Osteoblast (primary cell): ENCODE results near the gene ADAM15. TPM values are rescaled to one million over a fixed set of nuclear protein-coding genes. Genes with fewer than 3 reads are reported as not detected.
A peak's percentile ranks its signal among the peaks of the same experiment; 100 is the strongest.

Experiments used
- DNase-seq: peaks from one replicate; pipeline ENCODE4 v3.0.0; 2011; ENCODE audit warnings: low spot score, mixed read lengths; ENCODE audit not compliant: insufficient read length; ENCODE audit errors: missing footprints
- H2AFZ ChIP-seq: 2 replicates; pipeline ENCODE4 v1.6.0; 2011; ENCODE audit warnings: mild to moderate bottlenecking, low read length
- H3K27ac ChIP-seq: 2 replicates; pipeline ENCODE4 v1.5.1; 2011; ENCODE audit warnings: mild to moderate bottlenecking, low read depth, low read length, moderate library complexity
- H3K27me3 ChIP-seq: 2 replicates; pipeline ENCODE4 v1.6.0; 2012; ENCODE audit warnings: mild to moderate bottlenecking, control low read depth, inconsistent platforms, low read length, moderate library complexity; ENCODE audit not compliant: insufficient read depth
- H3K36me3 ChIP-seq: 2 replicates; pipeline ENCODE4 v1.5.1; 2011; ENCODE audit warnings: mild to moderate bottlenecking, low read length, control low read depth, moderate library complexity; ENCODE audit not compliant: insufficient read depth
- H3K4me1 ChIP-seq: 2 replicates; pipeline ENCODE4 v1.5.1; 2011; ENCODE audit warnings: mild to moderate bottlenecking, low read length, control low read depth, moderate library complexity; ENCODE audit not compliant: insufficient read depth
- H3K4me2 ChIP-seq: 2 replicates; pipeline ENCODE4 v1.6.0; 2011; ENCODE audit warnings: mild to moderate bottlenecking, low read length; ENCODE audit not compliant: insufficient read depth
- H3K4me3 ChIP-seq: fragments of 200-600 bp; sonication (generic); 3 replicates; pipeline ENCODE4 v1.5.1; 2012; ENCODE audit warnings: mild to moderate bottlenecking, low read length, inconsistent platforms; ENCODE audit not compliant: insufficient read depth
- H3K79me2 ChIP-seq: 2 replicates; pipeline ENCODE4 v1.6.0; 2012; ENCODE audit warnings: mild to moderate bottlenecking, low read length, control low read depth, inconsistent platforms; ENCODE audit not compliant: insufficient read depth
- H3K9me3 ChIP-seq: 2 replicates; pipeline ENCODE4 v1.5.1; 2011; ENCODE audit warnings: low read depth, low read length, control low read depth
- H4K20me1 ChIP-seq: 2 replicates; pipeline ENCODE4 v1.6.0; 2012; ENCODE audit warnings: mild to moderate bottlenecking, low read length, control low read depth; ENCODE audit not compliant: insufficient read depth
- CTCF ChIP-seq: IDR thresholded peaks from 2 replicates; pipeline ENCODE4 v1.5.1; 2011; ENCODE audit warnings: mild to moderate bottlenecking, low read depth, low read length, moderate library complexity; ENCODE audit errors: extremely low read depth
- total RNA-seq: library from RNA; depleted of rRNA; stranded (reverse); fragments of >200 nt; gene quantifications from 2 replicates; pipeline ENCODE4 v1.2.3, GENCODE V29; 2012

ADAM15 gene
- total RNA-seq, 1 donor = 101 TPM

DNA sequence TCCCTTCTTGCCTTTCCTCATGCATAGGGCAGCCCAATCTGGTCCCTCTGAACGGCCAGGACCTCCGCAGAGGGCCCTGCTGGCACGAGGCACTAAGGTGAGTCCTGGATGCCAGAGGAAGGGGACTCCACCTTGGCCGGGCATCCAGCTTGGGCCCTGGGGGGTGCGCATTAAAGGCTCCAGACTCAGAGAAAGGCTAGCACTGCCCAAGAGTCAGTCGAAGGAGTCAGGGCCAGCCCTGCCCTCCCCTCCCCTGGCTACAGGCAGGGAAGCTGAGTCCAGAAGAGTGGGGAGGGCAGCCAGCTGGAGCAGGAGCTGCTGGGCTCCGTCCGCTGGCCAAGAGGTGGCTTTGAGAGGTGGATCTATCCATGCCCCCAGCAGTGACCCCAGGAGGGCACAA, 9.6 kb downstream of the ADAM15 start:
- Histone ChIP-seq H3K79me2 (no peaks in the 10 kb centered on the region), H2AFZ (no peak overlapping the region), H3K4me2 (no peak overlapping the region), H3K27ac (no peak overlapping the region), H3K27me3 (no peaks in the 10 kb centered on the region), H3K36me3 (peaks cover 24% of the 10 kb centered on the region), H3K4me1 (peaks cover 19% of the 10 kb centered on the region), H3K9me3 (no peaks in the 10 kb centered on the region), H4K20me1 (peaks cover 20% of the 10 kb centered on the region), H3K4me3 (no peak overlapping the region)
- no peak for TF ChIP-seq CTCF
- DNase-seq = no peak

- H3K4me1 ChIP-seq = peaks cover 19% of the 10 kb centered on the region
- no peaks in the 10 kb centered on the region for H3K9me3 ChIP-seq
- no peaks in the 10 kb centered on the region for H3K27me3 ChIP-seq
- H3K4me2 ChIP-seq = no peak overlapping the region
- no peaks in the 10 kb centered on the region for H3K79me2 ChIP-seq
- H4K20me1 ChIP-seq = peaks cover 20% of the 10 kb centered on the region
- H3K4me3 ChIP-seq = no peak overlapping the region
- H3K36me3 ChIP-seq = peaks cover 18% of the 10 kb centered on the region
- H2AFZ ChIP-seq = no peak overlapping the region
- DNase-seq = peak; percentile 99
- H3K27ac ChIP-seq = no peak overlapping the region
- peak; percentile 99 for TF ChIP-seq CTCF
These were observed 10.4 kb downstream of the ADAM15 start for GRCh38 chr1:155061381-155062150.

DNA sequence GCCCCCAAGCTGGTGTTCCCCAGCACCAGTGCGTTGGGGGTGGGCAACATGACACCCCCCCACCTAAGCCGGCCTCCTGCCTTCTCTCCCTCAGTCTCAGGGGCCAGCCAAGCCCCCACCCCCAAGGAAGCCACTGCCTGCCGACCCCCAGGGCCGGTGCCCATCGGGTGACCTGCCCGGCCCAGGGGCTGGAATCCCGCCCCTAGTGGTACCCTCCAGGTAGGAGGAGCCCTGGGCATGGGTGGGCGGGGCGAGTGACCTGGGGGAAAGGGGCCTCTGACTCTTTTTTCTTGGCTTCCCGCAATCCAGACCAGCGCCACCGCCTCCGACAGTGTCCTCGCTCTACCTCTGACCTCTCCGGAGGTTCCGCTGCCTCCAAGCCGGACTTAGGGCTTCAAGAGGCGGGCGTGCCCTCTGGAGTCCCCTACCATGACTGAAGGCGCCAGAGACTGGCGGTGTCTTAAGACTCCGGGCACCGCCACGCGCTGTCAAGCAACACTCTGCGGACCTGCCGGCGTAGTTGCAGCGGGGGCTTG, 11.1 kb downstream of the ADAM15 start:
- H3K4me3 ChIP-seq = no peak overlapping the region
- H2AFZ ChIP-seq = no peak overlapping the region
- H4K20me1 ChIP-seq = peaks cover 20% of the 10 kb centered on the region
- no peaks in the 10 kb centered on the region for H3K79me2 ChIP-seq
- H3K36me3 ChIP-seq = peaks cover 13% of the 10 kb centered on the region
- no peak for DNase-seq
- no peaks in the 10 kb centered on the region for H3K27me3 ChIP-seq
- no peak overlapping the region for H3K4me2 ChIP-seq
- no peak for TF ChIP-seq CTCF
- peaks cover 19% of the 10 kb centered on the region for H3K4me1 ChIP-seq
- H3K9me3 ChIP-seq = no peaks in the 10 kb centered on the region
- no peak overlapping the region for H3K27ac ChIP-seq

- peak overlapping the region; percentile 90 for H3K4me2 ChIP-seq
- H3K79me2 ChIP-seq = no peaks in the 10 kb centered on the region
- H3K36me3 ChIP-seq = peaks cover 6% of the 10 kb centered on the region
- peak; percentile 57 for TF ChIP-seq CTCF
- peak; percentile 94 for DNase-seq
- no peak overlapping the region for H2AFZ ChIP-seq
- H3K27ac ChIP-seq = no peak overlapping the region
- H3K27me3 ChIP-seq = no peaks in the 10 kb centered on the region
- peaks cover 20% of the 10 kb centered on the region for H4K20me1 ChIP-seq
- H3K4me3 ChIP-seq = peak overlapping the region; percentile 97
- H3K4me1 ChIP-seq = peaks cover 19% of the 10 kb centered on the region
- H3K9me3 ChIP-seq = no peaks in the 10 kb centered on the region
These were observed 11.7 kb downstream of the ADAM15 start for GRCh38 chr1:155062702-155063411.
